OCI-LY1 (cell line): ENCODE results near the gene TIMP4.

Experiments used
- H2AFZ ChIP-seq: fragments of 200-600 bp; sonication (generic), shearing (Covaris generic); 2 replicates; pipeline ENCODE4 v1.6.0; 2014; ENCODE audit warnings: antibody characterized with exemption, mild to moderate bottlenecking, low read length
- H3F3A ChIP-seq: fragments of 200-600 bp; sonication (generic), shearing (Covaris generic); 2 replicates; pipeline ENCODE4 v1.6.0; 2014; ENCODE audit warnings: mild to moderate bottlenecking, antibody characterized with exemption, low read length, moderate library complexity; ENCODE audit not compliant: insufficient read depth
- H3K27ac ChIP-seq: fragments of 200-600 bp; sonication (generic); 2 replicates; pipeline ENCODE4 v1.5.1; 2014; ENCODE audit warnings: low read length, mixed run types, mild to moderate bottlenecking, low read depth; ENCODE audit not compliant: poor library complexity, severe bottlenecking
- H3K27me3 ChIP-seq: fragments of 200-600 bp; sonication (generic); 2 replicates; pipeline ENCODE4 v1.6.0; 2014; ENCODE audit warnings: antibody characterized with exemption, mild to moderate bottlenecking, low read length, moderate library complexity; ENCODE audit not compliant: insufficient read depth
- H3K36me3 ChIP-seq: fragments of 200-600 bp; sonication (generic); 2 replicates; pipeline ENCODE4 v1.6.1; 2014; ENCODE audit warnings: mild to moderate bottlenecking, antibody characterized with exemption, low read length, moderate library complexity, mixed read lengths; ENCODE audit not compliant: insufficient read depth
- H3K4me1 ChIP-seq: fragments of 200-600 bp; sonication (generic); 2 replicates; pipeline ENCODE4 v1.5.1; 2014; ENCODE audit warnings: mild to moderate bottlenecking, low read length, moderate library complexity; ENCODE audit not compliant: insufficient read depth, severe bottlenecking
- H3K4me2 ChIP-seq: fragments of 200-600 bp; sonication (generic), shearing (Covaris generic); 2 replicates; pipeline ENCODE4 v1.6.1; 2014; ENCODE audit warnings: low read length
- H3K4me3 ChIP-seq: fragments of 200-600 bp; sonication (generic); 2 replicates; pipeline ENCODE4 v1.5.1; 2014; ENCODE audit warnings: low read length, low read depth, mild to moderate bottlenecking, mixed read lengths; ENCODE audit not compliant: poor library complexity, severe bottlenecking
- H3K79me2 ChIP-seq: fragments of 200-600 bp; shearing (Covaris generic); 2 replicates; pipeline ENCODE4 v1.6.1; 2016; ENCODE audit warnings: mixed run types, low read length, mixed read lengths; ENCODE audit not compliant: insufficient read depth
- H3K9ac ChIP-seq: fragments of 200-600 bp; sonication (generic), shearing (Covaris generic); 2 replicates; pipeline ENCODE4 v1.6.1; 2014; ENCODE audit warnings: mild to moderate bottlenecking, low read length, mixed read lengths
- H3K9me2 ChIP-seq: fragments of 200-600 bp; sonication (generic), shearing (Covaris generic); 2 replicates; pipeline ENCODE4 v1.6.1; 2014; ENCODE audit warnings: low read depth, mild to moderate bottlenecking, low read length, mixed read lengths
- H3K9me3 ChIP-seq: fragments of 200-600 bp; shearing (Covaris generic); 2 replicates; pipeline ENCODE4 v1.6.1; 2014; ENCODE audit warnings: low read length, mixed read lengths
- H4K20me1 ChIP-seq: fragments of 200-600 bp; sonication (generic), shearing (Covaris generic); 2 replicates; pipeline ENCODE4 v1.6.0; 2016; ENCODE audit warnings: mild to moderate bottlenecking, low read length; ENCODE audit not compliant: insufficient read depth
- EZH2 ChIP-seq: fragments of 200-600 bp; sonication (generic), shearing (Covaris generic); IDR thresholded peaks from 2 replicates; pipeline ENCODE4 v1.8.0; 2017; ENCODE audit warnings: borderline replicate concordance, mixed run types, mild to moderate bottlenecking, antibody characterized with exemption, low read length, moderate library complexity, mixed read lengths
- TF ChIP-seq, protein P1 (sequence below): fragments of 200-600 bp; sonication (generic), shearing (Covaris generic); IDR thresholded peaks from 2 replicates; pipeline ENCODE4 v1.5.1; 2017; ENCODE audit warnings: mild to moderate bottlenecking, antibody characterized with exemption, low read length, moderate library complexity, mixed read lengths

TIMP4 gene

DNA sequence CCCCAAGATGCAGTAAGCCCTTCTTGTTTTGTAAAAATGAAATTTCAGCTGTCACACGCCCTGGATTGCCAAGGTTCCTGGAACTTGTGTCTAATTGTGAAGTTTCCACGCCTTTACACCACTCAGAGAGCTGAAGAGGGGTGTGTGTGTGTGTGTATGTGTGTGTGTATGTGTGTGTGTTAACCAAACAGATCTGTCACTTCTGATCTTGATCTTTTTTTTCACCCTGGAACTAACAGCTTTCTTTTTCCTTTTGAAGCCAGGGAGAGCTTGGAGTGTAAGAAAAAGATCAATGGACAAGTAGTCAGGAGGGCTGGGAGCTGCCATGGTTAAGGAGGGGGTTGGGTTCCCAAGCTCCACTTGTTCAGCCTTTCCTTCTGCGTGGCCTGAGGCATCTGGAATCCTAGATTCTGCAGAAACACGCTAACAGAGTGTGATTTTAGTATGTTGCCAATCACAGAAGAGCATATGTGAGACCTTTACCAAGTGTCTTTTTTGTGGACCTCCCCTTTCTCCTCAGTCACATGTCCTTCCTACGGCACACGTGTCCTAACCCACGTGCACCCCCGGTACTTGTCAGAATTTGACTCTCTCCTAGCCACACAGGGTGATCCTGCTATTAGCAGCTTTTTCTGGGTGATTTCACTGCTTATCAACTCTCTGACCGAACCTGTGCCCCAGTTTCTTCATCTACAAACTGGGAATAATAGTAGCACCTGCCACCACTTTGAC is 11.5 kb downstream of the TIMP4 start:
- H3F3A ChIP-seq, result no peaks in the 10 kb centered on the region
- H3K79me2 ChIP-seq, result no peaks in the 10 kb centered on the region
- H3K4me1 ChIP-seq, result no peaks in the 10 kb centered on the region
- H3K36me3 ChIP-seq, result no peaks in the 10 kb centered on the region
- no peaks in the 10 kb centered on the region for H4K20me1 ChIP-seq
- no peak overlapping the region for H3K27ac ChIP-seq
- H3K4me2 ChIP-seq, result no peak overlapping the region
- H3K9ac ChIP-seq, result no peak overlapping the region
- no peak overlapping the region for H2AFZ ChIP-seq
- H3K27me3 ChIP-seq, result no peaks in the 10 kb centered on the region
- H3K9me3 ChIP-seq, result no peaks in the 10 kb centered on the region
- H3K9me2 ChIP-seq, result no peaks in the 10 kb centered on the region
- H3K4me3 ChIP-seq, result no peak overlapping the region
- no peak for TF ChIP-seq EZH2
- TF ChIP-seq, protein P1, sequence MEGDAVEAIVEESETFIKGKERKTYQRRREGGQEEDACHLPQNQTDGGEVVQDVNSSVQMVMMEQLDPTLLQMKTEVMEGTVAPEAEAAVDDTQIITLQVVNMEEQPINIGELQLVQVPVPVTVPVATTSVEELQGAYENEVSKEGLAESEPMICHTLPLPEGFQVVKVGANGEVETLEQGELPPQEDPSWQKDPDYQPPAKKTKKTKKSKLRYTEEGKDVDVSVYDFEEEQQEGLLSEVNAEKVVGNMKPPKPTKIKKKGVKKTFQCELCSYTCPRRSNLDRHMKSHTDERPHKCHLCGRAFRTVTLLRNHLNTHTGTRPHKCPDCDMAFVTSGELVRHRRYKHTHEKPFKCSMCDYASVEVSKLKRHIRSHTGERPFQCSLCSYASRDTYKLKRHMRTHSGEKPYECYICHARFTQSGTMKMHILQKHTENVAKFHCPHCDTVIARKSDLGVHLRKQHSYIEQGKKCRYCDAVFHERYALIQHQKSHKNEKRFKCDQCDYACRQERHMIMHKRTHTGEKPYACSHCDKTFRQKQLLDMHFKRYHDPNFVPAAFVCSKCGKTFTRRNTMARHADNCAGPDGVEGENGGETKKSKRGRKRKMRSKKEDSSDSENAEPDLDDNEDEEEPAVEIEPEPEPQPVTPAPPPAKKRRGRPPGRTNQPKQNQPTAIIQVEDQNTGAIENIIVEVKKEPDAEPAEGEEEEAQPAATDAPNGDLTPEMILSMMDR, result no peak

DNA sequence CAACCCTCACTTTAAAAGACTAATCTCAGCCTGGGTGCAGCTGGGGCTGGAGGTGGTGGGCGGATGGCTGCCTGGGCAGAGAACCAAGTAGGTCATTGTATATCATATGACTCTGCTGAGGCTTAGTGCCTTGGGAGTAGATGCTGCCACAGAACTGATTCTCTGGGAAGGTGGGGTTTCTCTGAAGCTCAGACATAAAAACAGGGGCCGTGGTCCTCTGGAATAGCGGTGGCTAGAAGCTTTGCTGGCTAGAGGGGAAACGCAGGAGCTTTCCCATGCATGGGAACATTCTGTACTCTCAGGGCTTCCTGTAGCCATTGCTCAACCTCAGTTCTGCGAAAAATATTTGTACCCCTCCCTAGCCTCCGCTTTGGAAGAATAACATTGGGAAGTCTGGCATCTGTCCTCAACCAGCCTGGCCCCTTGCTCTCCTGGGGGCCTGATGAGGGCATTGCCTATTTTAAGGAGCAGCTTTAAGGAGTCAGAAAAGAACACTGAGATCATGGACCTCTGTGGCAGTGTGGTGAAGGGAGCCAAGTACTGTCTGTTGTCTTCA is 14.7 kb downstream of the TIMP4 start:
- Histone ChIP-seq H3K9ac (no peak overlapping the region), H3K4me2 (no peak overlapping the region), H4K20me1 (no peaks in the 10 kb centered on the region), H3K9me3 (no peaks in the 10 kb centered on the region), H3K4me3 (no peak overlapping the region), H3K36me3 (no peaks in the 10 kb centered on the region), H3K27ac (no peak overlapping the region), H3K79me2 (no peaks in the 10 kb centered on the region), H2AFZ (no peak overlapping the region), H3K4me1 (no peaks in the 10 kb centered on the region), H3K27me3 (no peaks in the 10 kb centered on the region), H3K9me2 (no peaks in the 10 kb centered on the region), H3F3A (no peaks in the 10 kb centered on the region)
- TF ChIP-seq, protein P1, result no peak
- no peak for TF ChIP-seq EZH2

DNA sequence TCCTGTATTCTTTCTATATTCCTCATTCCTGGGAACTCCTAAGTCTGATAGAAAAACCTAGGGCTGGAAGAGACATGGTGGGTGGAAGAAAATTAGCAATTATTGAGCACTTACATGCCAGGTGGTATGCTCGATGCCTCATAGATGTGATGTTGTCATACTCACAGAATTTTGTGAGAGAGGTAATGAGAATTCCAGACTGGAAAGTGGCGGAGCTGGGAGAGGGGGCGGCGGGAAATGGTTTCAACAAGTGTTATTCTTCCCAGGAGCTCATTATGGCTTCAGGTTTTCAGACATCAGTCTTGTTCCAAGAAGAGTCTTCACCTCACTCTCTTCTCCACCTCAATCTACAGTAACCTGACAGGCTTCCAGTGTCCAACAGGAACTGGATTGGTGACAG is 16.2 kb downstream of the TIMP4 start:
- no peaks in the 10 kb centered on the region for H3K36me3 ChIP-seq
- H3K4me1 ChIP-seq, result no peaks in the 10 kb centered on the region
- H3K27me3 ChIP-seq, result no peaks in the 10 kb centered on the region
- no peaks in the 10 kb centered on the region for H3F3A ChIP-seq
- no peaks in the 10 kb centered on the region for H3K79me2 ChIP-seq
- H3K4me2 ChIP-seq, result no peak overlapping the region
- no peaks in the 10 kb centered on the region for H4K20me1 ChIP-seq
- no peak overlapping the region for H2AFZ ChIP-seq
- no peaks in the 10 kb centered on the region for H3K9me2 ChIP-seq
- no peak overlapping the region for H3K27ac ChIP-seq
- no peak overlapping the region for H3K9ac ChIP-seq
- TF ChIP-seq EZH2, result no peak
- TF ChIP-seq, protein P1, result no peak
- no peaks in the 10 kb centered on the region for H3K9me3 ChIP-seq
- no peak overlapping the region for H3K4me3 ChIP-seq
